Inferior parietal cortex (tissue), 1 donor: ENCODE measurements around the gene GLRX2.
"Not testable (repeated sequence)": the region's sequence is repeated elsewhere in the genome, so short reads cannot be mapped to it uniquely, and the experiment has no call there.

ENCODE experiments used
- DNase-seq: peaks from one replicate; pipeline ENCODE4 v3.0.0-alpha.2; 2016; ENCODE audit errors: extremely low spot score

The GLRX2 gene

DNA sequence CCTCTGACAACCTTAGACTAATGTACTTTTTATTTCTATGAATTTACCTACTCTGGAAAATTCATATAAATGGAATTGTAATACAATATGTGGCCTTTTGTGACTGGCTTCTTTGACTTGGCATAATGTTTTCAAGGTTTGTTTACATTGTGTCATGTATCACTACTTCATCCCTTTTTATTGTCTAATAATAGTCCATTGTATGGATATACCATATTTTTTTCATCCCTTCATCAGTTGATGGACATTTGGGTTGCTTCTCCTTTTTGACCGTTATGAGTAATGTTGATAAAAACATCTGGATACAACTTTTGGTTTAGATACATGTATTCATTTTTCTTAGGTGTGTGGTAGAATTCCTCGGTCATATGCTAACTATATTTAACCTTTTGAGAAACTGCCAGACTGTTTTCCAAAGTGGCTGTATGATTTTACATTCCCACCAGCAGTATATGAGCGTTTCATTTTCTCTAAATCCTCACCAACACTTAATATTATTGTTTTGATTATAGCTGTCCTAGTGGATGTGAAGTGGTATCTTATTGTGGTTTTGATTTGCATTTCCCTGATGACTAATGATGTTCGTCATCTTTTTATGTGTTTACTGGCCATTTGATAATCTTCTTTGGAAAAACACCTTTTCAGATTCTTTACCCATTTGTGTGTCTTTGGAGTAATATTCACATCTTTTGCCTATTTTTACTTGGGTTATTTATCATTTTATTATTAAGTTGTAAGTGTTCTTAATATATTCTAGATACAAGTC lies 42.3 kb downstream of the GLRX2 start:
- no peak for DNase-seq

DNA sequence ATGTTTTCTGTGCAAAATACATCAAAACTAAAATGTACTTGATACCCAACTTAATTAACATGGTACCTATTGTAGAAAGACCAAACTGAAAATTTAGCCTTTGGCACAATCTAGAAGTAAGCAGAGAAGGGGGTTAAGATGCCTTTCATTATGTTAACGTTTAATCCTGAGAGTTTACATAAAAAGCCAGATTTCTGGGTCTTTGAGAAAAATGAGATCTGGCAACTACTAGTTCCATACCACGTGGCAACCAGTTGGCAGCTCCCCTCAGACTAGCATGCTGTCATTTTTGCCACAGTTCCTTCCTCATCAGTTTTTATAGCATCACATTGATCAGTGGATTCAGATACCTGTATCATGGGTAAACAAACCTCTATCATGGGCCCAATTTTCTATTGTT lies 44.3 kb downstream of the GLRX2 start:
- DNase-seq = no peak

DNA sequence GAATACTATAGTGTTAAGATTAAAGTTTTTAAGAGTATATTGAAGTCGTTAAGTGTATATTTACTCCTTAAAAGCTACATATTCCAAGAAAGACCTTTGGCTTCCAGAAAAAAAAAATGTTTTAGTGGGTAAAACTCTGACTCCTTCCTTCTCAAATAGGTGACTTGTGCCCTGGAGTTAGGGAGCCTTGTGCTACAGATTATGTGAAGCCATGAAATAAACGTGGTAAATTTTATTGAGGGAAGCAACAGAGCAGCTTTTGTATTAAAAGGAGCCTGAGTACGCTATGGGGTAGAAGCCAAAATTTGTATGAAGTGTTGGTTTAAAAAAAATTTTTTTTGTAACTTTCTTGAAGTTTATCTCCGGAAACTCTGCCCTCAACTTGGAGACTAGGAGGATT lies 44.8 kb downstream of the GLRX2 start:
- no peak for DNase-seq

DNA sequence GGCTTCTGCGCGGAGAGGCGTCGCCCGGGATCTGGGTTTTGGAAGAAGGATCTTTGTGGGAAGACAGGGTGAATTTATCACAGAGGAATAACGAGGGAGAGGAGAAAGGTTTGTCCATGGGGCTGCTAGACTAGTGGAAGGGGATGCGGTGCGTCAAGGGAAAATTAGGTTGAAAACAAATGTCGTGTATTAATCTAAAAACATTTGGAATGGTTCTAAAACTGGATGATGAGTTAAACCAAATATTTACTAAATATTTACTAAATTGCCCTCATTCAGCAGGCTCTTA lies 45.2 kb downstream of the GLRX2 start:
- DNase-seq = no peak

DNA sequence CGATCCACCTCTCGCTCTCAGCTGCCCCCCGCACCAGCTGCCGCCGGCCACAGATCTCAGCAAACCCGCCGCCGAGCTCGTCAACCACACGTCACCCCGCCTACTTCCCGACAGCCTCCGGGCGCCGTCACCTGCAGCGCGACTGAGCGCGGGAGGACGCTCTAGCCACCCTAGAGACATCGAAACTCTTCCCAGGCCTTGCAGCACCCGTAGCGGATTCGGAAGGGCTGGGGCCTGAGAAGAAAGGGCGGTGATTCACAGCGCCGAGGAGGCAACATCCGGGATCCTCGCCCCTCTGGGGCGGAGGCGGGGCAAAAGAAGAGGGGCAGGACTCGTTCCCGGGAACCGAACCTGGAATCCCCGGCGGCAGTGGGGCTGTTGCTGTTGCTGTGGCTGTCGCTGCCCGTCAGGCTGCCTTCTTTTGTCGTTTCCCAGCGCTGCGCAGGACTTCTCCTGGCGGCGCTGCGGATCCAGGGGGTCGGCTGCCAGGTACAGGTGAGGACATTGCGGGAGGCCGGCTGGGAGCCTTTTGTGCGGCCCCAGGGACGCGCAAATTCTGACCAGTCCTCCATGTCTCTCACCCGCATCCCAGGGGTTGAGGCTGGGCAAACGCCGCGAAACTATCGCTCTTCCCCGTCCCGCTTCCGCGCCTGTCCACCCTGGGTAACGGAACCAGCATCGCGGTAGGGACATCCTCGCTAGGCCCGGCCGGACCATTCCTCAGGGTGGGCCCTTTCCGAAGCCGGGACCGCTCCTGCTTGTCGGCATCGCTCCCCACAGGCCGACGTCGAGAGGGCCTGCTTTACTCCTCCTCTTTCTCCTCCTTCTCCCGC lies 45.7 kb downstream of the GLRX2 start, which contains the start of the genes RO60 and UCHL5:
Gene RO60, plus strand, starts transcription at position 331 of the 833 bp plus-strand sequence. CDS start 9,443 bp downstream, outside the sequence.
Gene UCHL5, minus strand, starts transcription at position 79 of the 833 bp plus-strand sequence. CDS start 100 bp downstream, outside the sequence.
- peak; percentile 98 for DNase-seq

DNA sequence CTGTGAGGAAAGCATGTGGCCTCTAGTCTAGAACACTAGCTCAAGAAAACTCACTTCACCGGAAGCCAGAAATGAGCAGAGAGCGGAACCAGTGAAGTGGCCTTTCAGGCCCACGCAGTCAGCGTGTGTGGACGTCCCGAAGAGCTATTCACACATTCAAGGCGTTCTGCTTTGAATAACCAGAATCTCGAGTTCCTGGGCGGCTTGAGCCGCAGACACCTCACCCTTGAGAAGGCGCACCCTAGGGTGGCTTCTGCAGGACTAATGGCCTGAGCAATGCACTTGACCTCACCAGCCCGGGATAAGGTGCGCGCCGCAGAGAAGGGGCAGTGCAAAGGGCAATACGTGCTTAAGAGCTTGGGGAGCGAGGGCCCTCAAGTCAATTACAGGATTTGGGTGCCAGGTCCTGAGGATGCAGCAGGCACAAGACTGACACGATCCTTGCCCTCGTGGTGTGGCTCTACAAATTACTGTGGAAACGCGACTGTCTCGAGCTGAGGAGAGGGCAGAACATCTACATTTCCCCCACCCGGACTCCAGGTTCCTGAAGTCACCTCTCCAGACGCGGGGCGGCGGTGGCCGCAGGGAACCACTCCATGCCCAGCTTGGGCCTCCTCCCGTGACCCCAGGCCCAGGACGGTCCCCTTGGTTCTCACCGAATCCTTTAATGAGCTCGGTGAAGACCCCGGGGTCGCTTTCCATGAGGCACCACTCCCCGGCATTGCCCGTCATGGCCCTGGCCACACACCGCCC lies 46.5 kb downstream of the GLRX2 start:
- DNase-seq = no peak

DNA sequence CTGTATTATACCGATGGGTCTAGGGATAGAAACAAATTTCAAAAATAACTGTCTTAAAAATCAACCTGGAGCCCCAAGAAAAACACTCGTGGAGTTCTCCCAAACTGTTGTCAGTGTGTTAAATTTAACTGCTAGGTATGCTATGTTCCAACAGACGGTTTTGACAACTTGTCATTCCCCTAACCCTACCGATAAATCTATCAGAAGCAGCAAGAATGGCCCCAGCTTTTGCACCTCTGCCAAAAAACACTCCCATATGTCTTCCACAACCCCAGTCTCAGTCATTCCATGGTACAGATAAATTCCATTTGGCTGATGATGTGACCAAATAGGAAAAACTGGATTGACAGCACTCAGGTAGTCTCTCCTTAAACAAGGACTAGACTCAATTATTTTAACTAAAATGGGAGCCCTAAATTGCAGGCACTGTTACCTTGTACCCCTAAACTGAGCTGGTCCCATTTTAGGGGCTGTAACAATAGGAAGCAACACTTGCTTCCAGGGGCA lies 51.0 kb downstream of the GLRX2 start:
- no peak for DNase-seq

DNA sequence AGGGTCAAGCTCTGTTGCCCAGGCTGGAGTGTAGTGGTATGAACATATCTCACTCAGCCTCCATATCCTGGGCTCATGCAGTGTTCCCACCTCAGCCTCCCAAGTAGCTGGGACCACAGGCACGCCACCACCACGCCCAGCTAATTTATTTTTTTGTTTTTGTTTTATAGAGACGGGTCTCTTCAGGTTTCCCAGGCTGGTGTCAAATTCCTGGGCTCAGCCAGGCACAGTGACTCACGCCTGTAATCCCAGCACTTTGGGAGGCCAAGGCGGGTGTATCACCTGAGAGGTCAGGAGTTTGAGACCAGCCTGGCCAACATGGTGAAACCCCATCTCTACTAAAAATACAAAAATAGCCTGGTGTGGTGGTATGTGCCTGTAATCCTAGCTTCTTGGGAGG lies 56.3 kb downstream of the GLRX2 start:
- not testable (repeated sequence) for DNase-seq
